NCI-H2196 (cell line): ENCODE measurements around the gene CHL1.

ENCODE experiments used
- DNase-seq: peaks from one replicate; lab custom pipeline; 2025; ENCODE audit not compliant: unreplicated experiment; lab: John Stamatoyannopoulos, UW

Gene CHL1

DNA sequence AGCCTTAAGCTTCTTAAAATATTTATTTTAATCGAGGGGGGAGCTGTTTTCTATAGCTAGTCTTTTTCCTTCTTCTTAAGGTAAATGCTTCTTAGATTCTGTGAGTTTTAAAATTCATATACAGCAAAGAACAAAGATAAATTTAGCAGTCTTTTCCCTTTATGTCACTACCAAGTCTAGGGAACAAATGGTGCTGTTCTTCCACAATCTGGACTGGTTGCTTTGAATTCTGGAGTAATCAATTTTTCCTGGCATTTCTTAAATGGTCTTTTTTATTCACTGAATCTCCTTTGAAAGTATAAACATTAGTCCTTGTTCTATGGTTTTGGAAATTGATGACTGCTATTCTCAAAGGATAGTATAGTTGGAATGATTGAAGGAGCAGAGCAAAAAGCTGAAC lies 82.8 kb downstream of the CHL1 start:
- DNase-seq: no peak

DNA sequence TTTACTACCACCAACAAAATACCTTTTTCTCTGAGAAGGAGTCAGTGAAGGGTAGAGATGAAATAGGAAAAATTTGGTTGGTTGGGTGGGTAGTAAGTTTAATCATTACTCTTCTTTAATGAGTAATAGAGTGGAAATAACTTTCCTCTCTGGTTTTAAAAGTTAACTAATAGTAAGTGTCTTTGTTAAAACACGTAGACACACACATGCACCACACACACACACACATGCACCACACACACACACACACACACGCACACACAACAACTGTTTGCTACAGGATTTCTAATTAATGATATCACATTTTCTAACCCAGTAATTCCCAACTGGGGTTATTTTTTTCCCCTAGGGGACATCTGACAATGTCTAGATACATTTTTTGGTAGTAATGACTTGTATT lies 84.1 kb downstream of the CHL1 start:
- DNase-seq: no peak

DNA sequence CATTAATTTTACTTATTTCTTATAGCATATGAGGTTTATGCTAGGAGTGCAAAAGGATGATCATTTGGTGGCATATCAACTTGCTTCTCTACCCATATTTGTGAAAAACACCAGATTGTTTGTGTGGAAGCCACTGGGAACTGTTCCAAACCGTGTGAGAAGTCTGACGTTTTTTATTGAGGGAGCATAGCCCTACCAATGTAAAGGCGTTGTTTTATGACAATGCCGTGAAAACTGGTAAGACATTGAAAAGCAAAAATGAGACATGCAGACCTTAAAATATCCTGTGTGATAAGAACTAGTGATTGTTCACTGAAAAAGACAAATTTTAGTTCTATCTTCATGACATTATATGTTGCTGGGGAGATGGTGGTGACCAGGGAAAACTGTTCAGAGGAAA lies 87.8 kb downstream of the CHL1 start:
- no peak for DNase-seq

DNA sequence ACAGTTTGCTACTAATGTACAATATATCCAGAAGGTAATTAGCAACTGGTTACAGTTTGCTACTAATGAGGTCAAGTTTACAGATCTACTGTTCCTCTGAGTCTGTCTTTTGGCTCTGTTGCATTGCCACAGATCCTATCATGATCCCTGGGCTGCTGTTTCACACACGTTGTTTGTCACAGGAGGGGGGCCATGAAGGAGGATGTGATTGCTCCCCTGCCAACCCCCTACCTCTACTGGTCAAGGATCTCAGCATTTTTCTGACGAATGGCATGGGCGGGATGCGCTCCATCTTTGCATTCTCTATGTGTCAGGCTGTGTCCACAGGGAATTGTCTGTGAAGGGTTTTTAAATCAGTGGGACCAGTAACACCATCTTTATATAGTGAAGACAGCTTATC lies 91.9 kb downstream of the CHL1 start:
- DNase-seq: no peak

DNA sequence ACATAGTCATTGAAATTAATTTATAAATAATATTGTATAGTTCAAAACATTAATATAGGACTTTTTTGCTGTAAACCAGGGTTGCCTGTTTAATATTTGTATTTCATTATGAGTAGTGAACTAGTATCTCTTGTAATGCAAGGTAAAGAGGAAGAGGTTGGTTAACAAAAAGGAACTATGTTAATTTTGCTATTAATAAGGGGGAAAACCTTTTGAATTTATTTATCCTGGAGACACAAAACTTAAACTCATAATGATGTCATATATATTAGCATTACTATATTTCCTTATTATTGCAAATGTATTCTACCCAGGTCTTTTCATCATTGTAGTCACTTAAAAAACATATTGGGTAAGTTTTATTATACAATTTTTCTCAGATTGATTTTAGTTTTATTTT lies 94.5 kb downstream of the CHL1 start:
- no peak for DNase-seq

DNA sequence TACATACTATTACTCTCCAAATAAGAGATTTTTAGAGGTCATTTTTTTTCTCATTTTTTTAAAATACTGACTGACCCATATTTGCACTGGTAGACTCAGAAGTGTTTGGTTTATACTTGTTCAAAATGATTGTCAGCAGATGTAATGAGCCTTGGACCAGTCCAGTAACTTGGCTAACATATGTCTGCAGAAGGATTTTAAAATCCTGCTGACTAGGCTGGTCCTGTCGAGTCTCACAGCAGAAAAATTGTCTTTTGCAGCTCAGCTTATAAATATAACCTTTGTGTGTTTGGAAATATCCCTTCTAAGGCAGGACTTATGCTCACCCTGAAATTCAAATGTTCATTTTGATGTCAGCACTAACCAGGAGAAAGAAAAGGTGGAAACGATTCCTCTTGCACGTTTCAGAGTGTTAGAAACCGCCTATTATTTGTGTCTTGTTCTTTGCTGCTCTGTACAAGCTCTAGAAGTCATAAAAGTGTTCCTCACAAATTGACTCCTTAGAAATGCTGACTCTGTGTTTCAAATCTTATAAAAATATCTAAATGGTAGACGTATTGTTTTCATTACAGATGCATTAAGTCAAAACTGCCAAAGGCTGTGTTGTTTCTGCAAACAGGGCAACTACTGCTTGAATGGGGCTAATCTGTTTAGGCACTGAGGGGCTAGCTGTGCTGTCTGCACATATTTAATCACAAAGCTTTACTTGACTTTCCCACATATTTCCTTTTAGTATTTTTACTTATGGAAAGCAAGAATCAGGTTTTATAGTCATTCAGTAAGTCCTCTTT lies 95.3 kb downstream of the CHL1 start:
- no peak for DNase-seq

DNA sequence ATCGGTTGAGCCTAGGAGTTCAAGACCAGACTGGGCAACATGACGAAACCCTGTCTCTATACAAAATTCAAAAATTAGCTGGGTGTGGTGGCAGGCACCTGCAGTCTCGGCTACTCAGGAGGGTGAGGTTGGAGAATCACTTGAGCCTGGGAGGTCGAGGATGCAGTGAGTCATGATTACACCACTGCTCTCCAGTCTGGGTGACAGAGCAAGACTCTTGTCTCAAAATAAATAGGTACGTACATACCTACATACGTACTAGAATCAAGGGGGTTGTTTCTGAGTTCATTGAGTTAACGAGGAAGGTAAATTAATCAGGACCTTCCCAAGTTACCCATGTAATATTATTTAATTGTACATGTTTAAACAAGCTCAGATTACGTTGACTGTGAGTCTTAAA lies 97.5 kb downstream of the CHL1 start:
- DNase-seq: no peak

DNA sequence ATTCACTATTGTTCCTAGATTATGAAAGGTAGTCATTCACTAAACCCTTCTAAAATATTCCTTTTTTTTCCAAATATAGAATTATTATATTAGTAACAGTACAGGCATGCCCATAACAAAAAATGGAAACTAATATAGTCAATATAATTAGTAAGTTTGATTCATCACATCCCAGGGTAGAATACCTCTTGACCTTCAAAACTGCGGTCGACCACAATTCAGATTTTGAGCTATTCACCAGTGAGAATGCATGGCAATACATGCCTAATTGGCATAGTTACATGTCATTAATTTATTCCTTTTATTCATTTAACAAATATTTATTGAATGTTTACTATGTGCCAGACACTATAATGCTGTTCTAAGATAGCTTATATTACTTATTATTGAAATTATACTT lies 98.0 kb downstream of the CHL1 start:
- DNase-seq: no peak

DNA sequence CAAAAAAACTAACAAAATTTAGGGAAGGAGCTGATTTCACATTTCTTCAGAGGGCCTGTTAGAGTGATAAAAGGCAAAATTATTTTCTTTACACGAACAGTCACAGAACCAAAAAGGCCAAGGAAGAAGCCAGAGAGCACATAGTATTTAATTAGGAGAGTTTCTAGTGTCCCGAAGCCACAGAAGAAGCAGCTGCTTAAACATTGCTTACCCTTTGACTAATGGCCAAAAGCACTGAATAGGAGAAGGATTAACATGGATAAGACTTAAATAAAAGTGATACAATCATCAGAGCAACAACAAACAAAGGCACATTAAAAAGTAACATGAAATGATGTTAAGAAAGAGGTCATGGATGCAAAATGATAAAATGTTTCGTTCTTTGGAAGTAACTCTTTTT lies 98.6 kb downstream of the CHL1 start:
- DNase-seq: no peak

DNA sequence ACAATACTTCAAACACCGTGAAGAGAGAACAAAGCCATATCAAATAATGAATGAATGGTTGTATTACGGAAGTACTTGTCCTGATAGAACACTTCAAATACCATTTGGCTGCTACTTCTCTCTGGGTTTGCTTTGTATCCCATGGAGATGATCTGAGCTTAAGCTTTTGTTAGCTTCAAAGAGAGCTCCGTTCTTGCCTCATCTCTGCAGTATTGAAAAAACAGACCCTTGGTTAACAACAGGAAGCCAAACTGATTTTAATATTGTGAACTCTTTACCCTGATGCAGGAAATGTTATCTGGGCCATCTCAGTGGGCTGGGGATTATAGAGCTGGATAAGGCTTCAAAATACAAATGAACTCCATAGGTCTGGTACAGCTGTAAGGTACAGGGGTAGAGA lies 101.0 kb downstream of the CHL1 start:
- no peak for DNase-seq

DNA sequence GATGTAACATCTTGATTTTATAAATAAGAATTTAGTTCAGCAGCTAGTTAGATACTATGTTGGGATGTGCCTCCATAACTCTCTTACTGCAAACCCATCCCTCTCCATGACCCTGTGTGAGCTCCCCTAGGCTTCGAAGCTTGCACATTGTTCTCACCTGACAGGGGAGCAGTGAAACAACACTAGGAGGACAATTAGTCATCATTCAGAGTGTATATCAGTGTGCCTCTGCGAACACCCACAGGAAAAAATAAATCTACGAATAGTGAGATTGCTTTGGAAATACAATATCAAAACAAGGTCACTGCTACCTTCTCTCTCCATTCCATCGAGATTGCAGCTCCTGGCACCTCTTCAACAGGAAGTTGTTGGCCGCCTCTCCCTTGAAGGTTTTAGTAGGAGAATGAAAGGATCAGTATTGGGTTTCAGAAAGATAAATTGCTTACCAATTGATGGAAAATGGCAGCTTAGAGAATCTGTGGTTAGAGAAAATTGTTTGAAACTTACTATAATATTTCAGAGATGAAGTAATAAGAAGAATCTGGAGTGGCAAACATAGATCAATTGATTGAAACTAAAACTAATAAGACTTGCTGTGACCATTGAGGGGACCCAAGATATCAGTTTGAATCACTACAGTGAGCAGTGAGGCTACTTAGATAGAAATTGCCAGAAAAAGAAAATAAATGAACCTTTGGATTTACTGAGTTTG lies 103.2 kb downstream of the CHL1 start:
- no peak for DNase-seq

DNA sequence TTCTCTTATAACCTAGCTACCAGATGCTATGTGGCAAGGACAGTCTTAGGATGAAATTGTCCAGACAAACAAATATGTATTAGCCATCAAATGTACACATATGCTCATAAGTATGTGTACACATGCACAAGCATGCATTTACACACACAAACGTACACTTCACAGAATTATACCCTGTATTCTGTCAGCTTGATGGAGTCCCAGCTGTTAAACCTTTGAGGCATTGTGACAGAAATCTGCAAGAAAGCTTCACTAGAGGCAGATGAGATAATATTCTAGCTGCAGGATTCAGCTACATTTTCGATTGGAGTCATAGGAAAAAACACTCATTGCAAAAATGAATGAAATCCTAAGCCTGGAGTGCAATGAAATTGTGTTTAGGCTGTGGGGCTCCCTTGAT lies 110.6 kb downstream of the CHL1 start:
- no peak for DNase-seq

DNA sequence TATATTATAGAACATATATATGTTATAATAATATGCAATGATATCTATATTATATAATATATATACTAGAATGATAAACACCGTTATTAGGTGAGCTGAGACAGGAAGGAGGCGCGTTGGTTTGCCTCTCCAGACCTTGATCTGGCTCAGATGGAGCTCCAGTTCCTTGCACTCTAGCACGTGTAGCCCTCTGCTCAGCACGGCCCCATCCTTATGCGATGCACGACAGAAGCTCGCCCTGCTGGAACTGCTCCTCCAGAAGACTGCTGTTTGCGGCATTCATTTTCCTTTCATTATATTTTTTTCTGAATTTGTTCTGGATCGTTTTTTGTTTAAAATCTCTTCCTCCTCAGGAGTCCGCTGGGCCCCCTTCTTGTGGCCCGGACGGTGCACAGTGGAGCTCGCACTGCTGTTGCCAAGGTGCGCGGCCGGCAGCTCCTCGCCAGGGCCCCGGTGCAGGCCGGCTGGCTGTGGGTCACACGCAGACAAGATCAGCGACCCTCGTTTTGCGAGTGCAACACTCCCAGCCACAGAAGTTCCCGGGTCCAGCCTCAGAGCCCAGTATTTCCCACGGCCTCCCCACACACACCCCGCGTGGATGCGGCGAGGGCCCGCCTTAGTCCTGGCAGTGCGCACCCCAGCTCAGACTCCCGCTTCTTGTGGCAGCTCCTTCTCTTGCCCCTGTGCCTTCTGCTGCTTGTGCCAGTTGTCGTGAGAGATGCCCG lies 112.2 kb downstream of the CHL1 start:
- no peak for DNase-seq

DNA sequence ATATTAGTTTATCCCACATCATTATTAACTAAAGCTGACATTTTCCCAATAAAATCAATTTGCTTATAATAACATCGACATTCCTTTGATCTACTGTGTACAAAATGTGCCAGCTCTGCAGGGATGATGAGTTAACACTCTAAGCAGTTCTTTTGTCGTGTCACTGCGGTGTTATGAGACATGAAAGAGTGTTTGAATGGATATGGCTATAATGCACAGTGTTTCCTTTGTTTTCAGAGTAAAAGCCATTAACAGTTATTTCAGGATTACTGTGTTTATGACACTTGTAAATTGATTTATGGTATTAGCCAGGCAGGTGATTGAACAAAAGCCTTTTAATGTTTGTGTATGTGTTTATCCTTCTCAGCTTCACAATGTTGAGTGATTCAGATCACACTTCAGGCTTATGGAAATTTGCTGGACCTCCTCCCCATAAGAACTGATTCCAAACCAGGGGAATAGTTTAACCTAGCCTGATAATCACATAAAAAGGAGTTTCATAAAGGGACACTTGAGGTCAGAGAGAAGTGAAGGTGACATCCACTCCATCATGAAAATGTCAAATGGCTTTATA lies 115.7 kb downstream of the CHL1 start:
- DNase-seq: no peak

DNA sequence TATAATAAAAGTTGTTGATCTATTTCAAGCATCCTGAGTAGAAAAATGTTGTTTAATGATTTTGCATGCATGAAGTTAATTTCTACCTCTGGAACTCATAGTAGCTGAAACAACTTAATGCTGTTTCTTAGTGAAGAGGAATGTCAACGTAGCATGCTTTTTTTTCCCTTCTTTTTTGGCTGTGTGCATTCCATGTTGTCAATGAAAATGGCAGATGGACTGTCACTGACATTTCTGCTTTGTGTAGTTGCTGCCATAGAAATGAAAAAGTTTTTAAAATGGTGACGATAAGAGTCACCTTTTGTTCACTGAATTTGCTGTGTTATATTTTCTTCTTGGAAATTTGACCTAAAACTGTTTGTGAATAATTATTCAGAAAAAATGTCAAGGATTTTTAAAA lies 116.3 kb downstream of the CHL1 start:
- DNase-seq: no peak

DNA sequence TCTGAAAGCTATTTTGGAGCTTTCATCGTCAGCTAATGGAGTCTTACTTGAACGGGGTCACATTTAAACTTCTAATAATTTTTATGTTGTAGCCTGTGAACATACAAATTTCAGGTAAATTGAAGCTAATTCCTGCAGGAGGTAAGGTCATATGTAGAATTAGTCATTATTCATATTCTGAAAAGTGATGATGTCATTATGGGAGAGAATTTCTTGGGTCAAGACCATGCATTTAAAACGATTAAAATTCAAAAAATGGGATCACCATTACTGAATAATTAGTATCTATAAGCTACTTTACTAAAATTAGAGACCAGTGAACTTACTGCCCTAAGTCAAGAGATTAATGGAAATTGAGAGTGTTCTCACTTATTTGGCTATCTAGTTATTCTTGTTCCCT lies 120.4 kb downstream of the CHL1 start:
- no peak for DNase-seq

DNA sequence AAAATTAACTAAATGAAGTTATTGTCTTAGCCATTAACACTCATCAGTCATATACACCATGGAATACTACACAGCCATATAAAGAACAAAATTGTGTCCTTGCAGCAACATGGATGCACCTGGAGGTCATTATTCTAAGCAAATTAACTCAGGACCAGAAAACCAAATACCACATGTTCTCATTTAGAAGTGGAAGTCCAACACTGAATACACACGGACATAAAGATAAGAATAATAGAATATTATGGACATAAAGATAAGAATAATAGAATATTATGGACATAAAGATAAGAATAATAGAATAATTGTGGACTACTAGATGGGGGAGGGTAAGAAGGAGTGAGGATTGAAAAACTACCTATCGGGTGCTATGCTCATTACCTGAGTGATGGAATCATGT lies 122.3 kb downstream of the CHL1 start:
- DNase-seq: no peak

DNA sequence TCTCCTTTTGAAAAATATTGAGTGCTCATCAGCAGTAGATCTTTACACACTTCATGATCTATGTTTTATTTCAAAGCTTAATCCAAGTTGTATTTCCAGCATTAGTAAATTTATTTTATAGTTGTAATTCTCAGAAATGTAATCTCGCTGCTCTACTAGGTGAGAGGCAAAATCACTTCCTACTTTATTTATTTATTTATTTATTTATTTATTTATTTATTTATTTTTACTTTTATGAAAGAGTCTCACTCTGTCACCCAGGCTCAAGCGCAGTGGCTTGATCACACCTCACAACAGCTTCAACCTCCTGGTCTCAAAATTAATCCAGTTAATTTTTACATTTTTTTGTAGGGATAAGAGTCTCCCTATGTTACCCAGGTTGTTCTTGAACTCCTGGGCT lies 127.9 kb downstream of the CHL1 start:
- no peak for DNase-seq

DNA sequence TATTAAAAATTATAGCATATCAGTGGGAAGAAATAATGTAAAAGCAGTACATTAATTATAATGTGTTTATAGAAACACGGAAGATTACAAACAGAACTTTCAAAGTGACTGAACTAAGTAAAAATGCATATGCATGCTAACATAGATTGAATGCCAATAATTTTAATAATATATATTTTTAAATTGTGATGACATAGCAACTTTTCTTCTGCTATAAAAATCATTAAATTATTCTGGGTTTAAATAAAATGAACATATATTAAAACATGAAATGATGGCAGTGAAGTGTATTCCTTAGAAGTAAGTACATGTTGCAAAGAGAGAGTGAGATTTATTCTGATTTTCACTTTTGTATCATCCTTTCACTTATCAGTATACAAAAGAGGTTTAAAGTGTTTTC lies 128.9 kb downstream of the CHL1 start:
- DNase-seq: no peak

DNA sequence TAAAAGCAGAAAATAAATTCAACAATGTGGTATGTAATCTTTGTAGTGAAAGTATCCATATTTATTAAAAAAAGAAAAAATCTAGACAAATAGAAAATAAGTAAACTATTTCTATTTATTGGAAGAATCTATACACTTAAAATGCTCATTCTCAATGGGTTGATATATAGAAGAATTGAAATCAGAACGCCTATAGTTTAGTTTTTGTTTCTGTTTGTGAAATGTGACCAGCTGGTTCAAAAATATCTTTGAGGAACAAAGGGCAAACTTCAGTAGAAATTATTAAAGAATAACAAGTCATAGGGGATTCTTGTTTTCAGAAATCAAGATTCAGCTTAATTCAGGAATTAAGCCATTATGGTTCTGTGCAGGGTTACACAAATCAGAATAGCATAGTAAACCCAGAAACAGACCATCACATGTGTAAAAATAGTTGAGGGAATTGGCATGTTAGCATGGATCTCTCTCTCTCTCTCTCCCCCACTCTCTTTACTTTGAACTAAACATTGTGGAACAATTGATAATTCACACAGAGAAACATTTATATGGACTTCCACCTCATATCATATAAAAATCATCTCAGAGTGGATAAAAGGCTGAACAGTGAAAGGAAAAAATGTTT lies 134.0 kb downstream of the CHL1 start:
- DNase-seq: no peak

DNA sequence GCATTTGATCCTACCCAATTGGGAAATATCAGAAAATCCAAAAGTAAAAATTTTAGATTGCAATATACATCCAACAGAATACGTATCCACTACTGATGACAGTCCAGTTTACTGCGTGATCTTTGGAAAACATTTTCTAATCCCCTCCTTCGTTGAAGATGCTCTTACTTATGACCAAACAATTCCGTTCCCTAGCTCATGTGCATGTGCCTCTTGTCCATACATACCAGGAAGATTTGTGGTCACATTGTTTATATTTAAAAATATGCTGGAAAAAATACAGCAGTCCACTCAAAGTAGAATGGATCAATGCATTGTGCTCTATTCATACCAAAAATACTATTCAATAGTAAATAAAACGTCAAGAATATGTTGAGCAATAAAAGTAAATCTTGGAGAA lies 135.3 kb downstream of the CHL1 start:
- no peak for DNase-seq
